Heart left ventricle (tissue), 13 donors: ENCODE measurements around the gene CEACAM8.

Experiments used
- CTCF ChIP-seq, 12 donors: fragments of 200-600 bp; sonication (generic) in 4 of 12; IDR thresholded peaks; one replicate each; pipeline versions ENCODE4 v1.5.0 to v1.8.0; 2018 to 2022; ENCODE audit warnings: antibody characterized with exemption in 12 of 12, mild to moderate bottlenecking in 5 of 12
- POLR2A ChIP-seq, 2 donors: fragments of 450-650 bp; IDR thresholded peaks; one replicate each; pipeline ENCODE4 v1.6.1; 2017; ENCODE audit warnings: antibody characterized with exemption in 2 of 2, mild to moderate bottlenecking in 2 of 2, moderate library complexity in 2 of 2
- donor health status: ischemic (EF 13 %, LVEDD 7.1; RV severe dilation, severe dysfunction).
- donor health status: DM: no; HTN: yes; CAD: no.
- donor health status: DM: no; HTN: no; CAD: no.
- donor health status: ischemic (EF 25% LVEDD 6.9; RV normal size, moderate dysfunction).
- donor health status: ischemic (EF 25% LVEDD 5.7; RV mildly dilated, moderate dysfunction).
- donor health status: ischemic (EF 35%, LVEDD 5.7; RV mildly dilated, moderate dysfunction).
- donor health status: nonischemic (EF 11% LVEDD 7.7; RV severe dilation, severe dysfunction).
- donor health status: DM: yes; HTN: yes; CAD: no.
- donor health status: PGD.
- donor health status: ischemic (EF 29% LVEDD 5.4; RV normal size, mild dysfunction).
- donor health status: nonischemic (EF 23%, LVEDD 6.1; RV moderate dilation, normal function).

- TF ChIP-seq POLR2A (IDR thresholded peaks at IDR 0.05) (no peak), CTCF (IDR thresholded peaks at IDR 0.05) (no peak)
Measured at GRCh38 chr19:42589792-42590191, 4.9 kb downstream of the CEACAM8 start.
